Endodermal cell (in vitro differentiated cells): ENCODE measurements around the gene FRAT2. TPM values are rescaled to one million over a fixed set of nuclear protein-coding genes. Genes with fewer than 3 reads are reported as not detected.
"Not testable (repeated sequence)": the region's sequence is repeated elsewhere in the genome, so short reads cannot be mapped to it uniquely, and the experiment has no call there.

ENCODE experiments used
- DNase-seq: peaks from one replicate; pipeline ENCODE4 v3.0.0-alpha.2; 2017
- H3K27ac ChIP-seq: 2 replicates; pipeline ENCODE4 v1.5.1; 2013; ENCODE audit warnings: mild to moderate bottlenecking, low read depth, low read length, moderate library complexity
- H3K27me3 ChIP-seq: 2 replicates; pipeline ENCODE4 v1.6.1; 2013; ENCODE audit warnings: mild to moderate bottlenecking, low read length, moderate library complexity; ENCODE audit not compliant: insufficient read depth, control insufficient read depth, poor library complexity, severe bottlenecking
- H3K36me3 ChIP-seq: 2 replicates; pipeline ENCODE4 v1.7.0; 2013; ENCODE audit warnings: mild to moderate bottlenecking, low read length, moderate library complexity; ENCODE audit not compliant: control insufficient read depth, insufficient read depth
- H3K4me1 ChIP-seq: one replicate; pipeline ENCODE4 v1.7.0; 2013; ENCODE audit warnings: low read length; ENCODE audit not compliant: control insufficient read depth, insufficient read depth
- H3K4me3 ChIP-seq: 2 replicates; pipeline ENCODE4 v1.5.1; 2013; ENCODE audit warnings: mild to moderate bottlenecking, low read length, moderate library complexity
- H3K9ac ChIP-seq: 2 replicates; pipeline ENCODE4 v1.6.1; 2013; ENCODE audit warnings: mild to moderate bottlenecking, low read length, moderate library complexity; ENCODE audit not compliant: poor library complexity, severe bottlenecking; ENCODE audit errors: extremely low read depth
- H3K9me3 ChIP-seq: 2 replicates; pipeline ENCODE4 v1.6.1; 2013; ENCODE audit warnings: mild to moderate bottlenecking, low read length, moderate library complexity; ENCODE audit not compliant: control insufficient read depth
- H3K27ac Mint-ChIP-seq: 2 replicates; pipeline ENCODE4 v1.8.0; 2020; ENCODE audit warnings: mixed read lengths
- H3K27me3 Mint-ChIP-seq: 2 replicates; pipeline ENCODE4 v1.8.0; 2021; ENCODE audit warnings: mild to moderate bottlenecking, mixed read lengths; ENCODE audit not compliant: insufficient read depth
- H3K36me3 Mint-ChIP-seq: 2 replicates; pipeline ENCODE4 v1.8.0; 2020; ENCODE audit warnings: low read depth, mixed read lengths
- H3K4me1 Mint-ChIP-seq: 2 replicates; pipeline ENCODE4 v1.8.0; 2020; ENCODE audit warnings: mixed read lengths
- H3K4me3 Mint-ChIP-seq: 2 replicates; pipeline ENCODE4 v1.8.0; 2020; ENCODE audit warnings: mild to moderate bottlenecking, moderate library complexity, mixed read lengths
- H3K9me3 Mint-ChIP-seq: 2 replicates; pipeline ENCODE4 v1.8.0; 2020; ENCODE audit warnings: mild to moderate bottlenecking, mixed read lengths
- CTCF ChIP-seq: fragments of 200-600 bp; sonication (generic); conservative IDR thresholded peaks from 2 replicates; pipeline ENCODE4 v1.5.0; 2021; ENCODE audit warnings: antibody characterized with exemption, mild to moderate bottlenecking
- WGBS, 2 experiments: methylation state at CpG; one replicate each; pipeline versions ENCODE4 v1.1.5 to v1.1.7; 2013; ENCODE audit warnings: missing lambda C conversion rate in 2 of 2, mixed read lengths in 1 of 2; ENCODE audit not compliant: insufficient coverage in 1 of 2, insufficient read length in 1 of 2; 5-methylcytosine and 5-hydroxymethylcytosine counted together
- total RNA-seq, 2 donors: library from RNA; stranded (reverse); fragmentation: NEBNext Ultra II Directional in 1 of 2; extraction: Animal tissue kit (Norgen Biotek cat#: 25700) in 1 of 2; gene quantifications; 2 replicates in 1 of 2; 3 replicates in 1 of 2; pipeline ENCODE4 v1.2.1, GENCODE V29; 2021

The FRAT2 gene
- total RNA-seq, 2 donors from 2014 or later: 31.0 to 35.2 TPM

- peaks cover 12% of the 10 kb centered on the region for H3K4me1 Mint-ChIP-seq
- H3K27ac Mint-ChIP-seq: no peak overlapping the region
- no peaks in the 10 kb centered on the region for H3K9me3 Mint-ChIP-seq
- H3K4me3 Mint-ChIP-seq: no peak overlapping the region
- H3K36me3 ChIP-seq: peaks cover 4% of the 10 kb centered on the region
- no peak for TF ChIP-seq CTCF
- no peak overlapping the region for H3K9ac ChIP-seq
- H3K9me3 ChIP-seq: no peaks in the 10 kb centered on the region
- H3K27ac ChIP-seq: no peak overlapping the region
- DNase-seq: no peak
- H3K36me3 Mint-ChIP-seq: peaks cover 2% of the 10 kb centered on the region
- no peaks in the 10 kb centered on the region for H3K27me3 ChIP-seq
- H3K4me3 ChIP-seq: no peak overlapping the region
- 92% methylated on average over 4 of the region's 4 CpGs; no CpG with 5 or more reads in 1 of the 2 experiments for WGBS, 2 experiments
- H3K27me3 Mint-ChIP-seq: peaks cover 5% of the 10 kb centered on the region
- peaks cover 3% of the 10 kb centered on the region for H3K4me1 ChIP-seq
These were observed 12.8 kb upstream of the FRAT2 start for GRCh38 chr10:97347317-97347716.

GRCh38 chr10:97343664-97344063 lies 9.1 kb upstream of the FRAT2 start:
- H3K9me3 Mint-ChIP-seq, H3K27ac ChIP-seq, H3K27ac Mint-ChIP-seq, H3K4me1 Mint-ChIP-seq, H3K27me3 ChIP-seq, H3K4me3 Mint-ChIP-seq, H3K36me3 ChIP-seq, H3K4me1 ChIP-seq, DNase-seq, H3K9ac ChIP-seq, H3K9me3 ChIP-seq, H3K36me3 Mint-ChIP-seq, H3K4me3 ChIP-seq: not testable (repeated sequence)
- WGBS, 2 experiments: 87 to 92% methylated on average over 4 to 6 of the region's 6 CpGs
- H3K27me3 Mint-ChIP-seq: peaks cover 24% of the 10 kb centered on the region

GRCh38 chr10:97341416-97341815 lies 6.9 kb upstream of the FRAT2 start:
- Histone ChIP-seq H3K9me3 (no peaks in the 10 kb centered on the region), H3K4me3 (no peak overlapping the region), H3K9ac (no peak overlapping the region), H3K27me3 (peaks cover 11% of the 10 kb centered on the region), H3K36me3 (no peaks in the 10 kb centered on the region), H3K4me1 (peaks cover 4% of the 10 kb centered on the region), H3K27ac (no peak overlapping the region)
- H3K4me3 Mint-ChIP-seq: no peak overlapping the region
- DNase-seq: no peak
- peaks cover 33% of the 10 kb centered on the region for H3K27me3 Mint-ChIP-seq
- peaks cover 25% of the 10 kb centered on the region for H3K4me1 Mint-ChIP-seq
- WGBS, 2 experiments: 92 to 98% methylated on average over 2 of the region's 2 CpGs
- TF ChIP-seq CTCF: no peak
- no peaks in the 10 kb centered on the region for H3K9me3 Mint-ChIP-seq
- H3K27ac Mint-ChIP-seq: no peak overlapping the region
- no peaks in the 10 kb centered on the region for H3K36me3 Mint-ChIP-seq

- Histone ChIP-seq H3K9me3 (no peaks in the 10 kb centered on the region), H3K27ac (no peak overlapping the region), H3K27me3 (peaks cover 11% of the 10 kb centered on the region), H3K9ac (no peak overlapping the region), H3K4me1 (peaks cover 4% of the 10 kb centered on the region), H3K36me3 (no peaks in the 10 kb centered on the region), H3K4me3 (peak overlapping the region; percentile 8)
- TF ChIP-seq CTCF: no peak
- 46 to 57% methylated on average over 5 of the region's 5 CpGs for WGBS, 2 experiments
- no peak overlapping the region for H3K4me3 Mint-ChIP-seq
- no peak overlapping the region for H3K27ac Mint-ChIP-seq
- peaks cover 26% of the 10 kb centered on the region for H3K4me1 Mint-ChIP-seq
- no peak for DNase-seq
- no peaks in the 10 kb centered on the region for H3K36me3 Mint-ChIP-seq
- peaks cover 36% of the 10 kb centered on the region for H3K27me3 Mint-ChIP-seq
- H3K9me3 Mint-ChIP-seq: no peaks in the 10 kb centered on the region
These were observed 3.5 kb upstream of the FRAT2 start for GRCh38 chr10:97338041-97338440.
